ENCODE data around the gene ST3GAL2. TPM values are rescaled to one million over a fixed set of nuclear protein-coding genes. Genes with fewer than 3 reads are reported as not detected.

Gene ST3GAL2
- total and polyA plus RNA-seq, 8 donors = 2.6 to 51.3 (median 11.7) TPM

DNA sequence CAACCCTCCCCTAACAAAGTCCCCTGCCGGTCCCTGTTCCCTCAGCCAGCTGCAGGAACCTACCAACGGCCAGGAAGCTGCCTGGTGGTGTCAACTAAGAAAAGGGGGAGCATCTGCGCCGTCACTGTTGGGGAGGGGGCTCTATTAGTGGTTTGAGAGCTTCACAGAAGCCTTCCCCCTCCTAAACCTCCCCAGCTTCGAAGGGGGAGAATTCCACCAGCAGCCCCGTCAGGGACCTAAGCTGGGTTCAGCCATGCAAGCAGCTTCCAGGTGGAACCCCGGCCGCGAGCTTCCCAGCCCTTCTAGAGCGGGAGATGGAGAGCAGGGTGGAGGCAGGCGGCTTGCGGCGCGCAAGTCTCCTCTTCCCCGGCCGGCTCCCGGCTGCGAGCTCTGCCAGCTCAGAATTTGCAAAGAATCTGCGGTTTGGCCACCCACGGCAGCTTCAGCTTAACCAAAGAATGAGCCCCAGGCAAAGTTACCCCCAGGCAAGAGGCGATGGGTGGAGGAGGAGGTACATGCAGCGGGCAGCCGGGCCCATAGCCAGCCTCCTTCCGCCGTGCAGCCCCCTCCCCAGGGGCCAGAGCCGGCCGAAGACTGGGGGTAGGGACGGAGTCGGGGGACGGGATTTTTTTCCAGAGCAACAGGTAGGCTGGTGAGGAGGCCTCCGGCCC is 58.5 kb downstream of the ST3GAL2 start:
- Histone ChIP-seq H3K4me3 (peak overlapping the region; percentile 65 to 82 (median 75)), H3K27me3 (no peaks in the 10 kb centered on the region), H3K4me1 (peaks cover 16 to 34% (median 25%) of the 10 kb centered on the region in 4 donors), H3K36me3 (peaks cover 0 to 38% (median 25%) of the 10 kb centered on the region in 4 donors), H3K9me3 (no peaks in the 10 kb centered on the region), H3K27ac (peak overlapping the region; percentile 83 to 90 (median 84))
- DNase-seq = peak; percentile 57 to 76
- no peak for TF ChIP-seq POLR2AphosphoS5 (IDR thresholded peaks at IDR 0.05)
- TF ChIP-seq, protein P1, sequence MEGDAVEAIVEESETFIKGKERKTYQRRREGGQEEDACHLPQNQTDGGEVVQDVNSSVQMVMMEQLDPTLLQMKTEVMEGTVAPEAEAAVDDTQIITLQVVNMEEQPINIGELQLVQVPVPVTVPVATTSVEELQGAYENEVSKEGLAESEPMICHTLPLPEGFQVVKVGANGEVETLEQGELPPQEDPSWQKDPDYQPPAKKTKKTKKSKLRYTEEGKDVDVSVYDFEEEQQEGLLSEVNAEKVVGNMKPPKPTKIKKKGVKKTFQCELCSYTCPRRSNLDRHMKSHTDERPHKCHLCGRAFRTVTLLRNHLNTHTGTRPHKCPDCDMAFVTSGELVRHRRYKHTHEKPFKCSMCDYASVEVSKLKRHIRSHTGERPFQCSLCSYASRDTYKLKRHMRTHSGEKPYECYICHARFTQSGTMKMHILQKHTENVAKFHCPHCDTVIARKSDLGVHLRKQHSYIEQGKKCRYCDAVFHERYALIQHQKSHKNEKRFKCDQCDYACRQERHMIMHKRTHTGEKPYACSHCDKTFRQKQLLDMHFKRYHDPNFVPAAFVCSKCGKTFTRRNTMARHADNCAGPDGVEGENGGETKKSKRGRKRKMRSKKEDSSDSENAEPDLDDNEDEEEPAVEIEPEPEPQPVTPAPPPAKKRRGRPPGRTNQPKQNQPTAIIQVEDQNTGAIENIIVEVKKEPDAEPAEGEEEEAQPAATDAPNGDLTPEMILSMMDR (IDR thresholded peaks at IDR 0.05) = no peak
- no peak for TF ChIP-seq POLR2A (IDR thresholded peaks at IDR 0.05)
- TF ChIP-seq EP300 (IDR thresholded peaks at IDR 0.05) = no peak
- intact Hi-C loops (cut with DNase I; ENCODE audit: low total_unique reads) = loop anchor here (10.0 kb wide), 1 partner anchor 64 kb away; no protein-coding TSS in a partner anchor
- WGBS, 5 donors = 0 to 1% (median 1%) methylated on average over 20 to 31 of the region's 31 CpGs

DNA sequence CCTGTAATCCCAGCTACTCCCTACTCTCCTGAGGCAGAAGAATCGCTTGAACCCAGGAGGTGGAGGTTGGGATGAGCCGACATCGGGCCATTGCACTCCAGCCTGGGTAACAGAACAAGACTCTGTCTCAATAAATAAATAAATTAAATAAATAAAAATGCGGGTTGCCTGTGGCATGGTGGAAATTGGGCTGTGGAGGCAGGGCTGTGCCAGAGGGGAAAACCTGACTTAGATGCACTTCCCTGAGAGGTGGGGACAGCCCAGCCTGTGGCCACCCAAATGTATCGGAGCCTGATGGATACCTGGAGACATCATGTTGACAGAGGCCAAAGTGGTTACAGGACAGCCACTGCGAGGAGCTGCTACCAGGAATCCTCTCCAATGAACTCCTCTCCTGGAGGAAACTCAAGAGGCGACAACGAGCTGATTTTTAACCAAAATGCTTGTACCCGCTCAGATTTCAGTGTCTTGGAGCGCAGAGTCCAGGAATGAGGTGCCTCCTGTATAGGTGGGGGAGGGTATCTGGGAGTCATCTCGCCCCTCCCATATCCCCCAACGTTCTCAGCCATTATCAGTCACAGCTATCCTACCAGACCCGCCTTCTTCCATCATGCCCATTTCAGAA is 59.9 kb downstream of the ST3GAL2 start:
- no peak for DNase-seq
- TF ChIP-seq POLR2AphosphoS5 (IDR thresholded peaks at IDR 0.05) (no peak), EP300 (IDR thresholded peaks at IDR 0.05) (no peak), POLR2A (IDR thresholded peaks at IDR 0.05) (no peak)
- TF ChIP-seq, protein P1 (IDR thresholded peaks at IDR 0.05) = no peak
- no peak overlapping the region for H3K4me3 ChIP-seq
- 74 to 86% (median 83%) methylated on average over 13 of the region's 13 CpGs for WGBS, 5 donors
- H3K36me3 ChIP-seq = peaks cover 0 to 50% (median 33%) of the 10 kb centered on the region in 4 donors
- no peak overlapping the region for H3K27ac ChIP-seq
- H3K4me1 ChIP-seq = peaks cover 16 to 45% (median 38%) of the 10 kb centered on the region in 4 donors
- no peaks in the 10 kb centered on the region for H3K27me3 ChIP-seq
- intact Hi-C loops (cut with DNase I; ENCODE audit: low total_unique reads) = no loop called here
- no peaks in the 10 kb centered on the region for H3K9me3 ChIP-seq

DNA sequence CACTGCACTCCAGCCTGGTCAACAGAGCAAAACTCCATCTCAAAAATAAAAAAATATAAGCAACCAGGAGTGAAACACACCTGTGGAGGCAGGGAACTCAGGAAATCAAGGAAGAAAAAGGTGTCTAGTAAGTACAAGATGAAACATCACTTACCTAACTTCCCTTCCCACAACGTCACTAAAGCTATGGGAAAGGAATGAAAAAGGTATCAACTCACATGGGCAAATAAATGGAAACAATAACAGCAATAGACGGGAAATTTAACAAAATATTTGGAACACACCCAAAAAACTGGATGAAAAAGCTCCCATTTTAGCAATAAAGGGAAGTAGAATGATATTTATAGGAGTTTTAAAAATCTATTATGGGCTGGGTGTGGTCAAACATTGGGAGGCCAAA is 61.1 kb downstream of the ST3GAL2 start:
- Histone ChIP-seq H3K9me3 (no peaks in the 10 kb centered on the region), H3K36me3 (peaks cover 9 to 52% (median 45%) of the 10 kb centered on the region in 4 donors), H3K4me3 (no peak overlapping the region), H3K27ac (no peak overlapping the region), H3K4me1 (peaks cover 16 to 45% (median 38%) of the 10 kb centered on the region in 4 donors), H3K27me3 (no peaks in the 10 kb centered on the region)
- intact Hi-C loops (cut with DNase I; ENCODE audit: low total_unique reads) = no loop called here
- TF ChIP-seq, protein P1 (IDR thresholded peaks at IDR 0.05) = no peak
- TF ChIP-seq EP300 (IDR thresholded peaks at IDR 0.05) (no peak), POLR2AphosphoS5 (IDR thresholded peaks at IDR 0.05) (no peak)
- no peak for DNase-seq
- WGBS, 5 donors = 66 to 73% (median 69%) methylated on average over 2 of the region's 2 CpGs

- H3K27ac ChIP-seq = peak overlapping the region in 3 of 5 donors; percentile 33 to 53 (median 52)
- H3K36me3 ChIP-seq = peaks cover 23 to 66% (median 59%) of the 10 kb centered on the region in 4 donors
- WGBS, 5 donors = 79 to 86% (median 84%) methylated on average over 16 of the region's 16 CpGs
- H3K4me1 ChIP-seq = peaks cover 10 to 37% (median 32%) of the 10 kb centered on the region in 4 donors
- no peak for DNase-seq
- TF ChIP-seq POLR2A (IDR thresholded peaks at IDR 0.05) = no peak
- TF ChIP-seq EP300 (IDR thresholded peaks at IDR 0.05) = no peak
- no peak for TF ChIP-seq POLR2AphosphoS5 (IDR thresholded peaks at IDR 0.05)
- TF ChIP-seq, protein P1 (IDR thresholded peaks at IDR 0.05) = no peak
- H3K27me3 ChIP-seq = no peaks in the 10 kb centered on the region
- H3K9me3 ChIP-seq = no peaks in the 10 kb centered on the region
- intact Hi-C loops (cut with DNase I; ENCODE audit: low total_unique reads) = no loop called here
- H3K4me3 ChIP-seq = no peak overlapping the region
Measured at GRCh38 chr16:70375636-70376611, 63.0 kb downstream of the ST3GAL2 start.
